NCI-H2196 treated with DMSO at 0.1 percent for 48 hours (cell line): ENCODE data around the gene ODAD3.
"Not testable (repeated sequence)": the region's sequence is repeated elsewhere in the genome, so short reads cannot be mapped to it uniquely, and the experiment has no call there.

Experiments
- DNase-seq: peaks from one replicate; lab custom pipeline; 2025; ENCODE audit not compliant: unreplicated experiment; lab: John Stamatoyannopoulos, UW

ODAD3 gene

GRCh38 chr19:11408591-11408990 lies 26.3 kb downstream of the ODAD3 start:
- no peak for DNase-seq

- not testable (repeated sequence) for DNase-seq
These were observed 28.2 kb downstream of the ODAD3 start for GRCh38 chr19:11406703-11407236.

GRCh38 chr19:11405846-11406643 lies 28.9 kb downstream of the ODAD3 start:
- DNase-seq = no peak

GRCh38 chr19:11404588-11405222 lies 30.2 kb downstream of the ODAD3 start:
- no peak for DNase-seq

GRCh38 chr19:11401808-11402543 lies 32.9 kb downstream of the ODAD3 start:
- no peak for DNase-seq

- DNase-seq = no peak
These were observed 34.1 kb downstream of the ODAD3 start for GRCh38 chr19:11400798-11401197.

GRCh38 chr19:11399667-11400066 lies 35.3 kb downstream of the ODAD3 start:
- DNase-seq = no peak

GRCh38 chr19:11397089-11397610 lies 37.8 kb downstream of the ODAD3 start:
- no peak for DNase-seq

- DNase-seq = no peak
These were observed 43.8 kb downstream of the ODAD3 start for GRCh38 chr19:11390933-11391680.

GRCh38 chr19:11390359-11390758 lies 44.6 kb downstream of the ODAD3 start:
- no peak for DNase-seq

- no peak for DNase-seq
These were observed 47.5 kb downstream of the ODAD3 start for GRCh38 chr19:11387162-11388034.

GRCh38 chr19:11384778-11385129 lies 50.2 kb downstream of the ODAD3 start:
- no peak for DNase-seq

GRCh38 chr19:11383706-11384048 lies 51.2 kb downstream of the ODAD3 start:
- DNase-seq = no peak

GRCh38 chr19:11382898-11383705 lies 51.8 kb downstream of the ODAD3 start:
- DNase-seq = peak; percentile 40

- peak; percentile 96 for DNase-seq
These were observed 54.0 kb downstream of the ODAD3 start for GRCh38 chr19:11380653-11381537.

- DNase-seq = no peak
These were observed 55.0 kb downstream of the ODAD3 start for GRCh38 chr19:11379857-11380350.

GRCh38 chr19:11379269-11379845 lies 55.6 kb downstream of the ODAD3 start:
- not testable (repeated sequence) for DNase-seq
